HEK293 (cell line): ENCODE data around the gene LEO1.

ENCODE experiments used
- BCL11B ChIP-seq: fragments of 450-650 bp; formaldehyde crosslinking; IDR thresholded peaks from 2 replicates; pipeline ENCODE4 v1.5.1; 2016; ENCODE audit warnings: low read depth, missing biosample characterization, missing genetic modification characterization
- ELK4 ChIP-seq: IDR thresholded peaks from 2 replicates; pipeline ENCODE4 v1.6.1; 2011; ENCODE audit warnings: mild to moderate bottlenecking, low read depth, low read length, borderline replicate concordance
- PRDM1 ChIP-seq: fragments of 450-650 bp; formaldehyde crosslinking; IDR thresholded peaks from 2 replicates; pipeline ENCODE4; 2016; ENCODE audit warnings: missing biosample characterization, missing genetic modification characterization
- SP3 ChIP-seq: fragments of 450-650 bp; formaldehyde crosslinking; IDR thresholded peaks from 2 replicates; pipeline ENCODE4 v1.5.1; 2016; ENCODE audit warnings: missing biosample characterization, missing genetic modification characterization
- SP7 ChIP-seq: fragments of 450-650 bp; formaldehyde crosslinking; IDR thresholded peaks from 2 replicates; pipeline ENCODE4 v1.5.1; 2016; ENCODE audit warnings: missing biosample characterization, missing genetic modification characterization
- ZBTB8A ChIP-seq: fragments of 450-650 bp; formaldehyde crosslinking; IDR thresholded peaks from 2 replicates; pipeline ENCODE4 v1.5.1; 2016; ENCODE audit warnings: missing biosample characterization, missing genetic modification characterization
- ZFP69B ChIP-seq: fragments of 450-650 bp; formaldehyde crosslinking; IDR thresholded peaks from 2 replicates; pipeline ENCODE4 v1.5.1; 2016; ENCODE audit warnings: missing biosample characterization, missing genetic modification characterization
- ZIC2 ChIP-seq: fragments of 450-650 bp; formaldehyde crosslinking; IDR thresholded peaks from 2 replicates; pipeline ENCODE4 v1.5.1; 2016; ENCODE audit warnings: missing biosample characterization, missing genetic modification characterization
- ZNF10 ChIP-seq: fragments of 450-650 bp; formaldehyde crosslinking; IDR thresholded peaks from 2 replicates; pipeline ENCODE4 v1.5.1; 2017; ENCODE audit warnings: missing biosample characterization, missing genetic modification characterization
- ZNF211 ChIP-seq: fragments of 450-650 bp; formaldehyde crosslinking; IDR thresholded peaks from 2 replicates; pipeline ENCODE4 v1.5.1; 2016; ENCODE audit warnings: low read depth, missing biosample characterization, missing genetic modification characterization
- ZNF223 ChIP-seq: fragments of 450-650 bp; formaldehyde crosslinking; IDR thresholded peaks from 2 replicates; pipeline ENCODE4 v1.5.1; 2016; ENCODE audit warnings: missing biosample characterization, missing genetic modification characterization
- ZNF23 ChIP-seq: fragments of 450-650 bp; formaldehyde crosslinking; IDR thresholded peaks from 2 replicates; pipeline ENCODE4 v1.5.1; 2016; ENCODE audit warnings: missing biosample characterization, missing genetic modification characterization, borderline replicate concordance
- ZNF248 ChIP-seq: fragments of 450-650 bp; formaldehyde crosslinking; IDR thresholded peaks from 2 replicates; pipeline ENCODE4 v1.5.1; 2017; ENCODE audit warnings: missing biosample characterization, missing genetic modification characterization
- ZNF311 ChIP-seq: fragments of 450-650 bp; formaldehyde crosslinking; IDR thresholded peaks from 2 replicates; pipeline ENCODE4 v1.5.1; 2017; ENCODE audit warnings: missing biosample characterization, missing genetic modification characterization, borderline replicate concordance
- ZNF37A ChIP-seq: fragments of 450-650 bp; IDR thresholded peaks from 2 replicates; pipeline ENCODE4 v1.5.1; 2018; ENCODE audit warnings: missing biosample characterization, missing genetic modification characterization
- ZNF423 ChIP-seq: fragments of 450-650 bp; formaldehyde crosslinking; IDR thresholded peaks from 2 replicates; pipeline ENCODE4 v1.5.1; 2016; ENCODE audit warnings: missing biosample characterization, missing genetic modification characterization
- ZNF473 ChIP-seq: fragments of 450-650 bp; formaldehyde crosslinking; IDR thresholded peaks from 2 replicates; pipeline ENCODE4 v1.5.1; 2017; ENCODE audit warnings: missing biosample characterization, missing genetic modification characterization
- ZNF530 ChIP-seq: fragments of 450-650 bp; formaldehyde crosslinking; IDR thresholded peaks from 2 replicates; pipeline ENCODE4 v1.5.1; 2016; ENCODE audit warnings: low read depth, missing biosample characterization, missing genetic modification characterization
- ZNF558 ChIP-seq: fragments of 450-650 bp; formaldehyde crosslinking; IDR thresholded peaks from 2 replicates; pipeline ENCODE4 v1.5.1; 2016; ENCODE audit warnings: missing biosample characterization, missing genetic modification characterization
- ZNF560 ChIP-seq: fragments of 450-650 bp; formaldehyde crosslinking; IDR thresholded peaks from 2 replicates; pipeline ENCODE4 v1.5.1; 2017; ENCODE audit warnings: missing biosample characterization, missing genetic modification characterization, borderline replicate concordance
- ZNF704 ChIP-seq: fragments of 450-650 bp; formaldehyde crosslinking; IDR thresholded peaks from 2 replicates; pipeline ENCODE4 v1.5.1; 2016; ENCODE audit warnings: missing biosample characterization, missing genetic modification characterization
- ZNF707 ChIP-seq: fragments of 450-650 bp; formaldehyde crosslinking; IDR thresholded peaks from 2 replicates; pipeline ENCODE4 v1.5.1; 2016; ENCODE audit warnings: missing biosample characterization, missing genetic modification characterization
- ZNF837 ChIP-seq: fragments of 450-650 bp; formaldehyde crosslinking; IDR thresholded peaks from 2 replicates; pipeline ENCODE4 v1.5.1; 2016; ENCODE audit warnings: missing biosample characterization, missing genetic modification characterization
- ZXDB ChIP-seq: fragments of 450-650 bp; formaldehyde crosslinking; IDR thresholded peaks from 2 replicates; pipeline ENCODE4 v1.5.1; 2016; ENCODE audit warnings: missing biosample characterization, missing genetic modification characterization
- TF ChIP-seq, protein P1 (sequence below): fragments of 450-650 bp; formaldehyde crosslinking; IDR thresholded peaks from 2 replicates; pipeline ENCODE4 v1.5.1; 2016; ENCODE audit warnings: missing biosample characterization, missing genetic modification characterization
- TF ChIP-seq, protein P2 (sequence below): fragments of 450-650 bp; formaldehyde crosslinking; IDR thresholded peaks from 2 replicates; pipeline ENCODE4 v1.5.1; 2016; ENCODE audit warnings: missing biosample characterization, missing genetic modification characterization
- TF ChIP-seq, protein P3 (sequence below): fragments of 450-650 bp; formaldehyde crosslinking; IDR thresholded peaks from 2 replicates; pipeline ENCODE4 v1.5.1; 2017; ENCODE audit warnings: missing biosample characterization, mild to moderate bottlenecking, missing genetic modification characterization, moderate library complexity
- TF ChIP-seq, protein P4 (sequence below): fragments of 450-650 bp; formaldehyde crosslinking; IDR thresholded peaks from 2 replicates; pipeline ENCODE4 v1.5.1; 2016; ENCODE audit warnings: missing biosample characterization, missing genetic modification characterization
- TF ChIP-seq, protein P5 (sequence below): fragments of 450-650 bp; formaldehyde crosslinking; IDR thresholded peaks from 2 replicates; pipeline ENCODE4 v1.5.1; 2016; ENCODE audit warnings: missing biosample characterization, missing genetic modification characterization

The LEO1 gene

GRCh38 chr15:52021128-52021671 is 49.6 kb upstream of the LEO1 start (continued):
- TF ChIP-seq ZNF837 (no peak), ZNF707 (tag by site-specific recombination) (no peak), ZNF473 (tag by site-specific recombination) (no peak), ZNF311 (tag by site-specific recombination) (no peak), ZBTB8A (tag by site-specific recombination) (peak; percentile 45), ELK4 (no peak), ZNF558 (tag by site-specific recombination) (peak; percentile 73), ZNF423 (tag by site-specific recombination) (no peak), ZNF211 (no peak), ZNF248 (tag by site-specific recombination) (no peak), ZFP69B (tag by site-specific recombination) (0 out of 2 replicates have a peak, but pooled peaks have one; percentile 14), SP7 (tag by site-specific recombination) (peak; percentile 66; the same call in 1 of the 2 replicates), ZXDB (tag by site-specific recombination) (no peak; the same call in 1 of the 2 replicates), ZNF10 (no peak), ZNF560 (tag by site-specific recombination) (no peak), ZNF704 (tag by site-specific recombination) (no peak), SP3 (tag by site-specific recombination) (no peak), BCL11B (tag by site-specific recombination) (no peak), ZNF23 (no peak), ZIC2 (tag by site-specific recombination) (no peak), ZNF37A (tag by site-specific recombination) (no peak), ZNF223 (no peak), PRDM1 (tag by site-specific recombination) (no peak), ZNF530 (tag by site-specific recombination) (no peak)
- TF ChIP-seq, protein P1, sequence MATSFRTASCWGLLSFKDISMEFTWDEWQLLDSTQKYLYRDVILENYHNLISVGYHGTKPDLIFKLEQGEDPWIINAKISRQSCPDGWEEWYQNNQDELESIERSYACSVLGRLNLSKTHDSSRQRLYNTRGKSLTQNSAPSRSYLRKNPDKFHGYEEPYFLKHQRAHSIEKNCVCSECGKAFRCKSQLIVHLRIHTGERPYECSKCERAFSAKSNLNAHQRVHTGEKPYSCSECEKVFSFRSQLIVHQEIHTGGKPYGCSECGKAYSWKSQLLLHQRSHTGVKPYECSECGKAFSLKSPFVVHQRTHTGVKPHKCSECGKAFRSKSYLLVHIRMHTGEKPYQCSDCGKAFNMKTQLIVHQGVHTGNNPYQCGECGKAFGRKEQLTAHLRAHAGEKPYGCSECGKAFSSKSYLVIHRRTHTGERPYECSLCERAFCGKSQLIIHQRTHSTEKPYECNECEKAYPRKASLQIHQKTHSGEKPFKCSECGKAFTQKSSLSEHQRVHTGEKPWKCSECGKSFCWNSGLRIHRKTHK (tag by site-specific recombination), result no peak
- TF ChIP-seq, protein P2, sequence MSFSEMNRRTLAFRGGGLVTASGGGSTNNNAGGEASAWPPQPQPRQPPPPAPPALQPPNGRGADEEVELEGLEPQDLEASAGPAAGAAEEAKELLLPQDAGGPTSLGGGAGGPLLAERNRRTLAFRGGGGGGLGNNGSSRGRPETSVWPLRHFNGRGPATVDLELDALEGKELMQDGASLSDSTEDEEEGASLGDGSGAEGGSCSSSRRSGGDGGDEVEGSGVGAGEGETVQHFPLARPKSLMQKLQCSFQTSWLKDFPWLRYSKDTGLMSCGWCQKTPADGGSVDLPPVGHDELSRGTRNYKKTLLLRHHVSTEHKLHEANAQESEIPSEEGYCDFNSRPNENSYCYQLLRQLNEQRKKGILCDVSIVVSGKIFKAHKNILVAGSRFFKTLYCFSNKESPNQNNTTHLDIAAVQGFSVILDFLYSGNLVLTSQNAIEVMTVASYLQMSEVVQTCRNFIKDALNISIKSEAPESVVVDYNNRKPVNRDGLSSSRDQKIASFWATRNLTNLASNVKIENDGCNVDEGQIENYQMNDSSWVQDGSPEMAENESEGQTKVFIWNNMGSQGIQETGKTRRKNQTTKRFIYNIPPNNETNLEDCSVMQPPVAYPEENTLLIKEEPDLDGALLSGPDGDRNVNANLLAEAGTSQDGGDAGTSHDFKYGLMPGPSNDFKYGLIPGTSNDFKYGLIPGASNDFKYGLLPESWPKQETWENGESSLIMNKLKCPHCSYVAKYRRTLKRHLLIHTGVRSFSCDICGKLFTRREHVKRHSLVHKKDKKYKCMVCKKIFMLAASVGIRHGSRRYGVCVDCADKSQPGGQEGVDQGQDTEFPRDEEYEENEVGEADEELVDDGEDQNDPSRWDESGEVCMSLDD (tag by site-specific recombination), result no peak
- TF ChIP-seq, protein P3, sequence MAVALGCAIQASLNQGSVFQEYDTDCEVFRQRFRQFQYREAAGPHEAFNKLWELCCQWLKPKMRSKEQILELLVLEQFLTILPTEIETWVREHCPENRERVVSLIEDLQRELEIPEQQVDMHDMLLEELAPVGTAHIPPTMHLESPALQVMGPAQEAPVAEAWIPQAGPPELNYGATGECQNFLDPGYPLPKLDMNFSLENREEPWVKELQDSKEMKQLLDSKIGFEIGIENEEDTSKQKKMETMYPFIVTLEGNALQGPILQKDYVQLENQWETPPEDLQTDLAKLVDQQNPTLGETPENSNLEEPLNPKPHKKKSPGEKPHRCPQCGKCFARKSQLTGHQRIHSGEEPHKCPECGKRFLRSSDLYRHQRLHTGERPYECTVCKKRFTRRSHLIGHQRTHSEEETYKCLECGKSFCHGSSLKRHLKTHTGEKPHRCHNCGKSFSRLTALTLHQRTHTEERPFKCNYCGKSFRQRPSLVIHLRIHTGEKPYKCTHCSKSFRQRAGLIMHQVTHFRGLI (tag by site-specific recombination), result no peak
- TF ChIP-seq, protein P4, sequence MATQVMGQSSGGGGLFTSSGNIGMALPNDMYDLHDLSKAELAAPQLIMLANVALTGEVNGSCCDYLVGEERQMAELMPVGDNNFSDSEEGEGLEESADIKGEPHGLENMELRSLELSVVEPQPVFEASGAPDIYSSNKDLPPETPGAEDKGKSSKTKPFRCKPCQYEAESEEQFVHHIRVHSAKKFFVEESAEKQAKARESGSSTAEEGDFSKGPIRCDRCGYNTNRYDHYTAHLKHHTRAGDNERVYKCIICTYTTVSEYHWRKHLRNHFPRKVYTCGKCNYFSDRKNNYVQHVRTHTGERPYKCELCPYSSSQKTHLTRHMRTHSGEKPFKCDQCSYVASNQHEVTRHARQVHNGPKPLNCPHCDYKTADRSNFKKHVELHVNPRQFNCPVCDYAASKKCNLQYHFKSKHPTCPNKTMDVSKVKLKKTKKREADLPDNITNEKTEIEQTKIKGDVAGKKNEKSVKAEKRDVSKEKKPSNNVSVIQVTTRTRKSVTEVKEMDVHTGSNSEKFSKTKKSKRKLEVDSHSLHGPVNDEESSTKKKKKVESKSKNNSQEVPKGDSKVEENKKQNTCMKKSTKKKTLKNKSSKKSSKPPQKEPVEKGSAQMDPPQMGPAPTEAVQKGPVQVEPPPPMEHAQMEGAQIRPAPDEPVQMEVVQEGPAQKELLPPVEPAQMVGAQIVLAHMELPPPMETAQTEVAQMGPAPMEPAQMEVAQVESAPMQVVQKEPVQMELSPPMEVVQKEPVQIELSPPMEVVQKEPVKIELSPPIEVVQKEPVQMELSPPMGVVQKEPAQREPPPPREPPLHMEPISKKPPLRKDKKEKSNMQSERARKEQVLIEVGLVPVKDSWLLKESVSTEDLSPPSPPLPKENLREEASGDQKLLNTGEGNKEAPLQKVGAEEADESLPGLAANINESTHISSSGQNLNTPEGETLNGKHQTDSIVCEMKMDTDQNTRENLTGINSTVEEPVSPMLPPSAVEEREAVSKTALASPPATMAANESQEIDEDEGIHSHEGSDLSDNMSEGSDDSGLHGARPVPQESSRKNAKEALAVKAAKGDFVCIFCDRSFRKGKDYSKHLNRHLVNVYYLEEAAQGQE (tag by site-specific recombination), result no peak
- TF ChIP-seq, protein P5, sequence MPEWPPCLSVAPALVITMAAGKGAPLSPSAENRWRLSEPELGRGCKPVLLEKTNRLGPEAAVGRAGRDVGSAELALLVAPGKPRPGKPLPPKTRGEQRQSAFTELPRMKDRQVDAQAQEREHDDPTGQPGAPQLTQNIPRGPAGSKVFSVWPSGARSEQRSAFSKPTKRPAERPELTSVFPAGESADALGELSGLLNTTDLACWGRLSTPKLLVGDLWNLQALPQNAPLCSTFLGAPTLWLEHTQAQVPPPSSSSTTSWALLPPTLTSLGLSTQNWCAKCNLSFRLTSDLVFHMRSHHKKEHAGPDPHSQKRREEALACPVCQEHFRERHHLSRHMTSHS (tag by site-specific recombination), result no peak
